ENCODE data around the gene C1QL1.

C1QL1 gene

GRCh38 chr17:44968225-44969143 is at the start of gene C1QL1:
C1QL1 (minus strand) TSS chr17:44968303; CDS start chr17:44968048, 255 bp downstream.
- peak; percentile 89 for DNase-seq (ENCODE audit: low spot score)

- no peak for DNase-seq (ENCODE audit: low spot score)
These were observed 48.7 kb upstream of the C1QL1 start for GRCh38 chr17:45016823-45017222.

- no peak for DNase-seq (ENCODE audit: low spot score)
These were observed 48.1 kb upstream of the C1QL1 start for GRCh38 chr17:45016237-45016636.

- DNase-seq (ENCODE audit: low spot score): no peak
These were observed 45.2 kb upstream of the C1QL1 start for GRCh38 chr17:45013021-45013997.

- DNase-seq (ENCODE audit: low spot score): no peak
These were observed 43.7 kb upstream of the C1QL1 start for GRCh38 chr17:45011767-45012166.

GRCh38 chr17:45009676-45010467 is 41.8 kb upstream of the C1QL1 start:
- no peak for DNase-seq (ENCODE audit: low spot score)

GRCh38 chr17:45008216-45008615 is 40.1 kb upstream of the C1QL1 start:
- DNase-seq (ENCODE audit: low spot score): no peak

- no peak for DNase-seq (ENCODE audit: low spot score)
These were observed 38.9 kb upstream of the C1QL1 start for GRCh38 chr17:45006927-45007461.

- DNase-seq (ENCODE audit: low spot score): no peak
These were observed 37.6 kb upstream of the C1QL1 start for GRCh38 chr17:45005700-45006099.

GRCh38 chr17:45004388-45004787 is 36.3 kb upstream of the C1QL1 start:
- no peak for DNase-seq (ENCODE audit: low spot score)

GRCh38 chr17:45003877-45004276 is 35.8 kb upstream of the C1QL1 start:
- no peak for DNase-seq (ENCODE audit: low spot score)

GRCh38 chr17:45001310-45001709 is 33.2 kb upstream of the C1QL1 start:
- DNase-seq (ENCODE audit: low spot score): no peak

- no peak for DNase-seq (ENCODE audit: low spot score)
These were observed 31.3 kb upstream of the C1QL1 start for GRCh38 chr17:44999433-44999832.

GRCh38 chr17:44998646-44999045 is 30.5 kb upstream of the C1QL1 start:
- DNase-seq (ENCODE audit: low spot score): no peak

GRCh38 chr17:44997733-44998520 is 29.8 kb upstream of the C1QL1 start:
- DNase-seq (ENCODE audit: low spot score): no peak

- DNase-seq (ENCODE audit: low spot score): no peak
These were observed 28.2 kb upstream of the C1QL1 start for GRCh38 chr17:44996304-44996703.

- DNase-seq (ENCODE audit: low spot score): no peak
These were observed 27.4 kb upstream of the C1QL1 start for GRCh38 chr17:44995436-44996001.

GRCh38 chr17:44992242-44992939 is 24.3 kb upstream of the C1QL1 start:
- no peak for DNase-seq (ENCODE audit: low spot score)

- no peak for DNase-seq (ENCODE audit: low spot score)
These were observed 22.9 kb upstream of the C1QL1 start for GRCh38 chr17:44990994-44991393.
